ENCODE data around the gene ATG101. TPM values are rescaled to one million over a fixed set of nuclear protein-coding genes. Genes with fewer than 3 reads are reported as not detected.
A peak's percentile ranks its signal among the peaks of the same experiment; 100 is the strongest.

The ATG101 gene
- total and polyA plus RNA-seq, 2 donors (not counting 1 experiment from before 2014, with no cell fraction given): 19.4 to 50.3 TPM

DNA sequence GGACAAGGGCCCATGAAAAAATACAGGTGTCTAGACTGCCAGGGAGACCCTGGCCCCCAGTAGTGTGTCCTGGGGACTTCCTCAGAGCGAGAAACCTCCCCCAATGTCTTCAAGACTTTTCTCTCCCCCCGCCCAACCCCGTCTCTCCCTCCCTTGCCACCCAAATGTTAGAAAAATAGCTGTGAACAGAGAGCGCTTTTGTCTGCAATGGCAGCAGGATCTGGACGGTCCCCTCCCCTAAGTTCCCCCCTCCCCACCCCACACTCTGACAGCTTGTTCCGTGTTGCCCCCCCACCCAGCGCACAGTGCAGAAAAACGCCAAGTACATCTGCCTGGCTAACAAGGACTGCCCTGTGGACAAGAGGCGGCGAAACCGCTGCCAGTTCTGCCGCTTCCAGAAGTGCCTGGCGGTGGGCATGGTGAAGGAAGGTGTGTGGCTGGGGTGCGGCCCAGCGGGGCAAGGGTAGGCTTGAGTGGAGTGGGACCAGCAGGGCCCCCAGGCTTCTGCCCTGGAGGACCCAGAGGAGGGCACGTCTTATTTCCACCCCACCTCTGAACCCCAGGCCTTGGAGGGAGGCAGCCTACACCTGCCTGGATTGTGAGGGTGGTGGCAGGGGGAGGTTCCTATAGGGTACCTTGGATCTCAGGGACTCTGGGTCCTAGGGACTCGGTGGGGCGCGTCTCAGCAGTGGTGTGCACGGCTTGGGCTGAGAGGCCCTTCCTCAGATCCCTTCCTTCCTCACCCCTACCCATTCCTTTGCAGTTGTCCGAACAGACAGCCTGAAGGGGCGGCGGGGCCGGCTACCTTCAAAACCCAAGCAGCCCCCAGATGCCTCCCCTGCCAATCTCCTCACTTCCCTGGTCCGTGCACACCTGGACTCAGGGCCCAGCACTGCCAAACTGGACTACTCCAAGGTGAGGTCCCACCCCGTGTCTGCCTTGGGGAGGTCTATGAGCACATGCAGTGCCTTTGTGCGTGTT lies 13.8 kb upstream of the ATG101 start:
- Mint-ChIP-seq H3K4me1 (peaks cover 27% of the 10 kb centered on the region), H3K27ac (peak overlapping the region; percentile 15), H3K4me3 (no peak overlapping the region), H3K9me3 (ENCODE audit: insufficient read depth) (no peaks in the 10 kb centered on the region), H3K27me3 (no peaks in the 10 kb centered on the region)
- peaks cover 0 to 35% of the 10 kb centered on the region in 2 experiments for H3K36me3 ChIP-seq (replicated peaks in 1 of 2; ENCODE audit: control extremely low read depth in 1 of 2, control insufficient read depth in 1 of 2, extremely low read depth in 1 of 2, insufficient read depth in 2 of 2, low read length in 1 of 2)
- H3K4me1 ChIP-seq (ENCODE audit: control insufficient read depth in 2 of 2, insufficient read depth in 2 of 2, low read length in 2 of 2): peaks cover 13 to 19% of the 10 kb centered on the region in 2 donors
- no peaks in the 10 kb centered on the region for H3K79me2 ChIP-seq (ENCODE audit: control insufficient read depth, insufficient read depth, low read length)
- H3K9me3 ChIP-seq (ENCODE audit: control extremely low read depth in 1 of 3, control insufficient read depth in 2 of 3, insufficient read depth in 1 of 3, low read length in 2 of 3): no peaks in the 10 kb centered on the region
- H3K4me2 ChIP-seq (replicated peaks; ENCODE audit: low read depth, low read length, poor library complexity, severe bottlenecking): no peak overlapping the region
- 98% methylated on average over 19 of the region's 27 CpGs for WGBS (ENCODE audit: insufficient coverage)
- ATAC-seq (ENCODE audit: low read depth) (no peak), DNase-seq (no peak)
- TF ChIP-seq, protein P1, sequence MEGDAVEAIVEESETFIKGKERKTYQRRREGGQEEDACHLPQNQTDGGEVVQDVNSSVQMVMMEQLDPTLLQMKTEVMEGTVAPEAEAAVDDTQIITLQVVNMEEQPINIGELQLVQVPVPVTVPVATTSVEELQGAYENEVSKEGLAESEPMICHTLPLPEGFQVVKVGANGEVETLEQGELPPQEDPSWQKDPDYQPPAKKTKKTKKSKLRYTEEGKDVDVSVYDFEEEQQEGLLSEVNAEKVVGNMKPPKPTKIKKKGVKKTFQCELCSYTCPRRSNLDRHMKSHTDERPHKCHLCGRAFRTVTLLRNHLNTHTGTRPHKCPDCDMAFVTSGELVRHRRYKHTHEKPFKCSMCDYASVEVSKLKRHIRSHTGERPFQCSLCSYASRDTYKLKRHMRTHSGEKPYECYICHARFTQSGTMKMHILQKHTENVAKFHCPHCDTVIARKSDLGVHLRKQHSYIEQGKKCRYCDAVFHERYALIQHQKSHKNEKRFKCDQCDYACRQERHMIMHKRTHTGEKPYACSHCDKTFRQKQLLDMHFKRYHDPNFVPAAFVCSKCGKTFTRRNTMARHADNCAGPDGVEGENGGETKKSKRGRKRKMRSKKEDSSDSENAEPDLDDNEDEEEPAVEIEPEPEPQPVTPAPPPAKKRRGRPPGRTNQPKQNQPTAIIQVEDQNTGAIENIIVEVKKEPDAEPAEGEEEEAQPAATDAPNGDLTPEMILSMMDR (IDR thresholded peaks at IDR 0.05): no peak
- TF ChIP-seq EZH2 (IDR thresholded peaks at IDR 0.05; ENCODE audit: borderline replicate concordance, insufficient read depth, low read depth, low read length, poor library complexity, severe bottlenecking): no peak
- H4K20me1 ChIP-seq (ENCODE audit: control insufficient read depth, insufficient read depth, low read length, poor library complexity, severe bottlenecking): peaks cover 39% of the 10 kb centered on the region
- ChIA-PET CTCF (interaction anchor here (1.1 to 1.4 kb wide), 3 partner anchors 12 to 32 kb away, joined by 3 to 6 read pairs (median 4); no protein-coding TSS in a partner anchor), POLR2A (interaction anchor here (1.2 to 1.3 kb wide), 2 partner anchors 14 to 23 kb away, joined by 3 to 4 read pairs; partner anchors contain the start of gene ATG101)
- no peak overlapping the region for H3K9ac ChIP-seq (ENCODE audit: low read length)
- no peak overlapping the region for H2AFZ ChIP-seq (ENCODE audit: insufficient read depth, low read depth, low read length, poor library complexity, severe bottlenecking)
- H3K4me3 ChIP-seq (ENCODE audit: control extremely low read depth in 1 of 5, extremely low read depth in 1 of 5, insufficient read depth in 1 of 5, low read depth in 2 of 5, low read length in 4 of 5): no peak overlapping the region
- no peak overlapping the region for H3K27ac ChIP-seq (ENCODE audit: low read length in 2 of 2)
- intact Hi-C loops (cut with micrococcal nuclease): no loop called here
- H3K27me3 ChIP-seq (replicated peaks in 1 of 4; ENCODE audit: control extremely low read depth in 1 of 4, control insufficient read depth in 3 of 4, insufficient read depth in 4 of 4, low read length in 3 of 4): no peaks in the 10 kb centered on the region
